ENCODE measurements around the gene COL8A1. TPM values are rescaled to one million over a fixed set of nuclear protein-coding genes. Genes with fewer than 3 reads are reported as not detected.

Gene COL8A1
- 1.6 TPM in 2 replicates for total RNA-seq

DNA sequence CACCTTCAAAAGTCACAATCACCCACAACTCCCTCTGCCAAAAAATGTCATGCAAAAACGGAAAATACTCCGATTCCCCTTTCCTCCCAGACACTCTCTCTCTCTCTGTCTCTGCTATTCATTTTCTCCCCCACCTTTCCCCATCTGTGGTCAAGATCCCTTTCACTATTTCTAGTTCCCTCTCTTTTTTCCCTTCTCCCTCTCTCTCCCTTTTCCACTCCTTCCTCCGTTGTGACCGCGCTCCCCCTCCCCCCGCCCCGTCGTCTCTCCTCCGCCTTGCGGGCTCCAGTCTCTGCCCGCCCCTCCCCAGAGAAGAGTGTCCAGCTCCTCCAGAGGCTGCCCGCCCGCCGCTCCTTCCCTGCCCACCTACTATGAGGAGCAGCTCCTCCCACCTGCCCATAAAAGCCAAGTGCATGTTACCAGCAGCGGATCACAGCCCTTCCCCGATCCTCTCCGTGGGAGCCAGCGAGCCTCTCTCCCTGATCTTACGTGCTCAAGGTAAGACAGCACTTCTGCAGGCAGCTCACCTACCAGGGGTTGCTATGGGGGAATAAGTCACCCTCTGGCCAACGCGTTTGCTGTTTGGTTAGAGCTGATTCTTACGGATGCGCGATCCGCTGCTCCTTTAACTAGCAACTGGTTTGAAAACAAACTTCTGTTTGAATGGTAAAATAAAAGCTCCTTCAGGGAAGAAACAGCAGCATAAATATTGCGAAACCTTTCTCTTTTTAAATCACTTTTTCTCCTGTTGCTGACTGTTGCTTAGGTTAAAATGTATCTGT lies at the start of gene COL8A1:
COL8A1 (plus strand) TSS at position 428 of the 782 bp plus-strand sequence. CDS start 152,089 bp downstream, outside the sequence.

DNA sequence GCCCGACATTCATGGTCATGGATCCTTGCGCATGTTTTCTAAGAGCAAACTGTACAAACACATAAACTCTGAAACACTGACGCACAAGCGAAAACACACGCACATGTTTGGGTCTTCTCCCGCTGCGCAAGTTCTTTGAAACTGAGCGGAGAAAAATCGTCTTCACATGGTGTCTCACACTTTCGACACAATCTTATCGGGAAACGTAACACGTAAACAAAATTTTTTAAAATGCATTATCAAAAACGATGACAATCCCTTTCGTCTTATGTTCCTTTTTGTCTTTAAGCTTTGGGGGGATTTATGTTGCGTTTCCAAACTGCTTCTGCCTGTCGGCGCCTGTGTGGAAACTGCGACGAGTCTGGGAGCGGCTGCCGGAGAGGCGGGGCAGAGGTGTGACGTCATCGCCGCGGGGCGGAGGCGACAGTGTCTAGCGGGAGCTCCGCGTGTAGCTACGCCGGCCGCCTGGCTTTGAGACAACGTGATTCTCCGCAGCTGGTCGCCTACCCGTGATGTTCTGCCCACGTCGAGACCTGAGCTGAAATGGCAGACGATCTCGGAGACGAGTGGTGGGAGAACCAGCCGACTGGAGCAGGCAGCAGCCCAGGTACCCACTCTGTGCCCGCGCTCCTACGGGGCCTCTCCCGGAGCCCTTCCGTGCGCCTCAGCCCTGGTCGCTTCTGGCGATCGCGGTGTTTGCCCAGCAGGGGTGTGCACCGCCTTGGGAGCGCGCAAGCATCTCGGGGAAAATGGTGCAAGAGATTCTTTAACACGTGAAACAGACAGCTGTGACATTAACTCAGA lies 179.2 kb downstream of the COL8A1 start, which contains the start of gene CMSS1:
CMSS1 (plus strand) TSS at position 426 of the 804 bp plus-strand sequence.

Other genes starting within 250 kb of the COL8A1 start
- 2.7 and 5.7 TPM in 2 replicates for gene CMSS1, start 179.3 kb downstream of the COL8A1 start, total RNA-seq